GM19468 (cell line): ENCODE results near the gene LPP.
A peak's percentile ranks its signal among the peaks of the same experiment; 100 is the strongest.

ENCODE experiments used
- ATAC-seq: cut with Tn5 transposase; IDR thresholded peaks from one replicate; pipeline ENCODE4 v1.9.1; 2021; ENCODE audit warnings: mild to moderate bottlenecking, moderate library complexity, moderate number of reproducible peaks; ENCODE audit not compliant: unreplicated experiment; ENCODE audit errors: extremely low read depth

The LPP gene

DNA sequence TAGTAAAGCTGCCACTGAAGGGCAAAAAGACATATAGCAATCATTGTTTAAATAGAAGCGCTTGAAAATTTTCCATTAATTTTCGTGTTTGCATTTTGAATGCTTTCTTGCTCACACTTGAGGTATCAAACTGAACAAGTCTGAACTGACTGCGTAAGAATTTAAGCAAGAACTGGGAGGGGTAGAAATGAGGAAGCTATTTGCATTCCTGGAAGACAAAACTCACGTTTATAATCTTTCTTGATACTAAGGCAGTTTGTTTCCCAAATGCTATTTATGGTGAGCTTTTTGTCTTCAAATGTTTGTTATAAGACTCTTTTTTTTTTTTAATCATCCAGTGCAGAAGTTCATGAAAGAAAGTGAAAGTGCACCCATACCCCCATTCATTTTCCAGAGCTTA is 518.0 kb downstream of the LPP start:
- ATAC-seq: no peak

DNA sequence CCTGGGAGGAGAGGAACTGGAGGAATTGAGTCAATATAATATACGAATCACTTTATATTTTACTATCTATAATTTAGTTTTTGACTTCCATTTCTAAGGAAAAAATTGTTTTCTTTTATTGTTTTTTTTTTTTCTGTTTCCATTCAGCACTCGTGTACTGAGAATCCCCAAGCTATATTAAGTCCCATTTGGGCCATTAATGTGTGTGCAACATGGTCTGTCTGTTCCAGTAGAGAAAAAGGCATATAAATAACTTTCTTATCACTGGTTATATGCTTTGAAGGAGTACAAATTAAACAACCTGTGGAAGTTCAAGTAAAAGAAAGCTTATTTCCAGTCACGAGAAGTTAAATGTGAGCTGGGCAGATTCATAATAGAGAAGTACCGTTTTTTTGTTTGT is 518.9 kb downstream of the LPP start:
- no peak for ATAC-seq

DNA sequence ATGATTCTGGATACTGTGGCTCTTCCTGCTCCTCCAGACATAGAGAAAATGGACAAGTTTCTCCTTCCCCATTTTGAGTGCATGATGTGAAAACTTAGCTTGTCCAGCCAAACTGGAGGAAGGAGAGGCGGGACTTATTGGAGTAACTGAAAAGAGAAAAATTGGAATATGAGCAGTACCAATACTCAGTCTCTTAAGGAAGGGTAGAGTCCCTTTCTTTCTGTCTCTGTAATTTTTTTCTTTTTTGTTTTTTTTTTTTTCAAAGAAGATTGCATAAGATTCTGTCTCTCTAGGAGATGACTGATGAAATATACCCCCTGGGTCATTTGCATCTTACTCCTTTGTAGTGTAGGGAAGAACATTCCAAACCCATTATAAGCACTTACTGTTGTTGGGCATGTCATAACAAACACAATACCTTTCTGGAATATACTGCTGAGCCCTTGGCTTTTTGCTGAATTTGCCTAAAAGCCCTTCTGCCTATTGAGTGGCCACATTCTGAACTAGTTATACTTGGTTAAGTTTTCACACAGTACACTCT is 519.8 kb downstream of the LPP start:
- no peak for ATAC-seq

DNA sequence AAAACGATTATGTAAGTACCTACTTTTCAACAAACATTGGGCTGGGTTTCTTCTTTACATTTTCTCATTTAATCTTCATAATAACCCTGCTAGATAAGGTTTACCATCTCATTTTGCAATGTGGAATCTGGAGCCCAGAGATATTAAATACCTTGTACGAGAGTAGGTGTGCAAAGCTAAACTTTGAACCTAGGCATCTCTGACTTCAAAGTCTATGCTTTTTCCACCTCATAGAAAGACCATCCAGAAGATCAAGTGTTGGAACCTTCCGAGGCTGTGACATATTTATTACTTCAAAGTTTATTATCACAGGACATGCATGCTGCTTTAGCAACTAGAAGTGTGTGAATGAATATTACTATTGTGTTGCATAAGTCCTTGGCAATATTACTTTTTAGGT is 520.6 kb downstream of the LPP start:
- ATAC-seq: no peak

DNA sequence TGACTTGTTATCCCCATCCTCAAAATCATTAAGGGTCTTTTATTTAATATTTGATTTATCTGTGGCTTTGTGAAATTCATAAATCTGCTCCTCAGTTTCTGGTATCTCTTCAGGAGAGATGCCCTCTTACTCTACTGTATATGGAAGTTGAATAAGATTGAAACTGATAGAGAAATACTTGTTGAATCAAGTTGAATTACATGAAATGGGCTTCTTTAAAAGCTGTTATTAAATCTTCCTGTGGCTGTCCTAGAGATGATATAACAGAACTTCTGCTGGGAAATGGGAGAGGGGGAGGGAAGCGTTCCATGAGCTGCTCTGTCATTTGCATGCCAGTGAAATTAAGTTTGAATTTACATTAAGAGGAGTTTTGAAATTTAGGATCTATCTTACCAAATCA is 523.4 kb downstream of the LPP start:
- ATAC-seq: no peak

DNA sequence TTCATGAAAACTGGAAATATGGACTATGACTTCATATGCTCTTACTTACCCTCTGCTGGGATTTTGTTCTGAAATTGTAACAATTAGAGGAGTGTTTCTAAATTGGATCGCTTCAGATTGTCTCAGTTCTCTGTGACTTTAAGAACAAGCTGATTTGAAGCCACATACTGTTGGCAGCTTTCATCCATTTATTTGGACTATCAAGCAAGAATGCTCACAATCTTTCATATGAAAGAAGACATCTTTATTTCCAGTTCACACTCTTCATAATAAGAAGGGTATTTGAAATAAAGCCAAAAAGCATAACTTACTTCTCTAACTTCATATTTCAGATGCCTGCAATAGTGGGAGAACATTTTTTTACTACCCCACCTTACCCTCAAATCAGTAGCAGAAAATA is 526.2 kb downstream of the LPP start:
- ATAC-seq: no peak

DNA sequence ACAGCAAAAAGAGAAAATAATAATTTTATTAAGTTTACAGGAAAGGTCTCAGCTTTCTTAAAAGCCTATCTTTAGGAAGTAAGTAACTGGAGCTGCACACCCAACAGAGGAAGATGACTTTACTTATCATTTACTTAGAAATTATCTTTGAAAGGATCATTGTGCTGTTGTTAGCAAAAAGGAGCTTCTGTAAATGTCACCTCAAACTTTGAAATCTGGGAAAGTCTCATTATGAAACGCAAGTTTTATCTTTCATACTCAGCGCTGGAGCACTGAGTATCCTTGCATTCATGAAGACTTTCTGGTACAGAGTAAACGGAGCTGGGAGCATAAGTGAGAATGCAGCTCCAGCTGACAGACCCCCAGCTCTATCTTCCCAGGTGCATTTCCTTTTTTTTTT is 526.6 kb downstream of the LPP start:
- ATAC-seq: no peak

DNA sequence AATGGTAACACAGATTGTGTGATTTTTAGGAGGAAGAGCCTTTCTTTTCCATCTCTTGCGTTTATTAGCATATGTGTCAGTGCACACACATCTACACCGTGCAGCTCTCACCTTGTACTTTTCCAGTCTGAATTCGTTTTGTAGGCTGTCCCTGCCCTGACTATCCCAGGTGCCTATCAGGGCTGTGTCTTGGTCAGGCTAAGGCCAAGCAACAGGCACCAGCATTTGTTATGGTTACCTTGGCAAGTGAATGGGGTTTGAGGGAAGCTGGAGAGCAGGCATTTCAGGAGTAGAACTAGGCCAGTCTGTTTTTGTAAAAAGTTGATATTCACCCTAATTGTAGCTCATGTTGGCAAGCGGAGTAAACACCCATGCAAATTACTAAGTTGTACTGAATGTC is 528.4 kb downstream of the LPP start:
- ATAC-seq: no peak

DNA sequence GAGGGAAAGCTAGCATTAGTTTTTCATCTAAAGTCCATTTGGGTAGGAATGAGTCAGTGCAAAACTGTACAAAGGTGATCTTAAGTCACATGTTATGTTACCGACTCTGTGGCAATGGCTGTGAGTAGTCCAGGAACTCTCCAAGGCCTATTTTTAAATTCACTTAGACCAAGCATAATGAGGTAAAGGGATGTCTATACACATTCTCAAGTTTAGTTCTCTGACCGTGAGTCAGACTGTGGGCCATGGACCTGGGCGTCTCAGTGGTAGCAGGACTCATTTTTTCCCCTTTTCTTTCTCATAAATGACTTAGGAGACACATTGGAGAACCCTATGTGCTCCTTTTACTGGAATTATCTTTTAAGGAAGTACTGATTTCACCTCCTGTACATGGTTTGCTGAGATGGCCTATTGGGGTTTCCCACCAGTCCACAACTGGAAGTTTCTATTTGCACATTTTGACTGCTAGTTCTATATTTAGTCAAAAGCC is 529.1 kb downstream of the LPP start:
- no peak for ATAC-seq

DNA sequence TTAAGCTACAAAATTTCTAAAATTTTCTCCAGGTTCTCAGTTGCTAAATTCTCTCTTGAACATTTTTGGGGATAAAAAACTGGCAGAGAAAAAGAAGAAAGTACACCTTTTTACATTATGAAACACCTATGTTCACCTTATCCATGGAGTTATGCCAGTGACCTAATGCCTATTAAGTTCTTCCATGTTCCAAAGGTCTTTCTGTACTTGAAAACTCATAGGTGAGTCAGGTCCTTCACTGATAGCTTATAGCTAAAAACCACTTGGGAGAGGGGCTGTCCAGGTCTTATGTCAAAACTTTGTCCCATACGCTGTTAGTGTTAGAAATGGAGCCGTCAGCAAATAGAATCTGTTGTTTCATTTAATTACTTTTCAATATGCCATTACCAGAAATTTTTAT is 530.3 kb downstream of the LPP start:
- ATAC-seq: no peak

DNA sequence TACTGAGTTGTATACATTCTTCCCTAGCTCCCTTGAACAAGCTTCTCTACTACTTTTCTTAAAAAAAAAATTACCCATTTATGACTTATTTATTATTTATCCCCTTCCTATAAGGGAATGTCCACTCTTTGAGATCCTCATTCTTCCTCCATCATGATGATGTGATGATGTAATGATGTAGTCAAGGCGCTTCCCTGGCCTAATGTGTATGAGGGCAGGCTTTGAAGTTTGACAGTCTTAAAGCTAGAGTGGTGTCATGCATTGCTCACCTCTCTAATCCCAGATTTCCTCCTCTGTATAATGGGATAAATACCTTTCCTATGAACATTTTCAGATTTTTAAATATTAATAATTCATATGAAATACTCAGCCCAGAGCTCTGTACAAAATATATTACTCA is 531.8 kb downstream of the LPP start:
- no peak for ATAC-seq

DNA sequence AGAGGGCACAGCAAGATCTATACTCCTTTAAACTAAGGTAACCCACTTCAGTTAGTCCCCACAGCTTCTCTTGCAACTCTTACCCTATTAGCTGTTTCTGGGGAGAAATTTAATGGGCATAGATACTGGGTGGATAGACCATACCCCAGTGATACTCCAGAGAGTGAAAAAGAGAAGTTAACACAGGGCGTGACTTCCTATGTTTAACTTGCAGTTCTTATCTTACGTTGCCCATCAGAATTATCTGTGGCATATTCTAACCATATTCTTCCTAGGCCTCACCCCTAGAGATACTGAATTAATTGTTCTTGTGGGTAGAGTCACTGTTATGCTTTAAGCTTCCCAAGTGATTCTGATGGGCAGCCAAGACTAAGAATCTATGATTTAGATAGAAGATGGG is 532.4 kb downstream of the LPP start:
- ATAC-seq: no peak

DNA sequence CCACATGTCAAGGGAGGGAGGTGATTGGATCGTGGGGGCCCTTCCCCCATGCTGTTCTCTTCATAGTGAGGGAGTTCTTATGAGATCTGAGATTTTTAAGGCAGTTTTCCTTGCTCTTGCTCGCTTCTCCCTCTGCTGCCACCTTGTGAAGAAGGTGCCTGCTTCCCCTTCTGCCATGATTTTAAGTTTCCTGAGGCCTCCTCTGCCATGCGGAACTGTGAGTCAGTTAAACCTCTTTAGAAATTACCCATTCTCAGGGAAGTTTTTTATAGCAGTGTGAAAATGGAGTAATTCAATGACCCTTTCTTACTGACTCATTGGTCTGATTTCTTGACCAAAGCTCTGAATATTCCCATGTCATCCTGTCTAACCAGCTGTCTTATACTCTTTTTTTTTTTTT is 533.4 kb downstream of the LPP start:
- ATAC-seq: no peak

DNA sequence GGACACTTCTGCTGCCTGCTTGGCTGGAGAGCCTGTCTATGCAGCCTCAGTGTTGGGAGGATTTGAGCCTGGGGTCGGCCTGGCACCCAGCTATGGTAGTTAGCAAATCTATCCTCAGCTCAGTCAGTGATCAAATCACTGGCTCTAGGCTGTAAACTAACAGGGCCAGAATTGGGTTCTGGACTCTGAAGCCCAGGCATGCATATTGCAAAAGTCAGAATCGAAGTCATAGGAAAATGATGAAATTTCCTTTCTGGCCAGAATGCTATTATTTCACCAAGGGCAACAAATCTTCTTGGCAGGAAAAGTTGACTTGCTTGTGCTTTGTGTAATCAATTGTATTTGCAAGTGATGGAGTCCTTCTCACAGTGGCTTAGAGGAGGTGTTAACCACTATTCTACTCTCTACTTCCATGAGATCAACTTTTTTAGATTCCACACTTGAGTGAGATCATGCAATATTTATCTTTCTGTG is 535.2 kb downstream of the LPP start:
- no peak for ATAC-seq

DNA sequence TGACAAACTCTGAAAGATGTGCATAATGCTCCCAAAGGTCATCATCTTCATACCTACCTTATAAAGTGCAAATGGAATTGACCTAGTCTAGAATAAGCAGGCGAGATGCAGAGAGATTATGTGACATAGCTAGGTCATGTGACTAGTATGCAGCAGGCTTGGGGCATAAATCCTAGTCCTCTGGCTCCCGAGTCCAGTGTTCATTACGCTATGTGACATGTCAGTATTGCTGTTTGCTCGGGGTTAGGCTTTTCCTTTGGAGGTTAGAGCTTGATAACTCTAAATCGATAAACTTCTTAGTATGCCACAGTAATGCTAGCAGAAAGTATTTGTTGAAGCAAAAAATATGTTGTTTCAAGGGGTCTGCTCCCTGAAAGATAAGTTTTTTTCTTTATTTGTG is 536.1 kb downstream of the LPP start:
- no peak for ATAC-seq

DNA sequence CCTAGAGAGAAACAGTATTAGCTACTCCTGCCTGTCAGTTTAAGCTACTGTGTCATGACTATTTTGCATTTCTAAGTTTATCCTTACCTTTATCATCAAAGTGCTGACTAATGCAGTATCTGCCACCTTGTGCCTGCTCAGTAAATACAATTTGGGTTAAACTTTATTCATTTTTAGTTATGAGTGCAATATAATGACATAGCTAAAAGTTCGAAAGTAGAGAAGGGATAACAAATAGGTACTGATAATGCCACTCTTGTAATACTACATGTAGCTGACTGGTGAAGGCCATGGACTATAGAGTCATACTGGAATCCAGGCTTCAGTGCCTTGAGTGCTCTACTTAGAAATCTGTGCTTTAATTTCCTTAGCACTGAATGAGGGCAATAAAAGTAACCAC is 537.0 kb downstream of the LPP start:
- ATAC-seq: no peak

DNA sequence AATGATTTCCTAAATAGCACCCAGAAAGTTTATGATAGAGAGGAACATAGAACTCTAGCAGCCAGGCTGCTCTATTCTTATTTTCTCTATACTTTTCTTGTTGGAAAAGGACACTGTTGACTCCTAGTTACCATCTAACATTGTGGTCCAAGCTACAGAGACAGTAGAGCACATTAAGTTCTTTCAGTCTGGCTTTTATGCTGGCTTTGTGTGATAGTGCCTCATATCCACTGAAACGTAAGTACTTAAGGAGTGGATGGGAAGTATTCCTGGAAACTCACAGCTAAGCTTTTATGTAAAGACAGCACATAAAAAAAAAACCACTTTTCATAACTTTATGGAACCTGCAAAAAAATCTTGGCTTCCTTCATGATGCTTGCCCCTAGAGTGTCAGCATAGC is 537.7 kb downstream of the LPP start:
- no peak for ATAC-seq

DNA sequence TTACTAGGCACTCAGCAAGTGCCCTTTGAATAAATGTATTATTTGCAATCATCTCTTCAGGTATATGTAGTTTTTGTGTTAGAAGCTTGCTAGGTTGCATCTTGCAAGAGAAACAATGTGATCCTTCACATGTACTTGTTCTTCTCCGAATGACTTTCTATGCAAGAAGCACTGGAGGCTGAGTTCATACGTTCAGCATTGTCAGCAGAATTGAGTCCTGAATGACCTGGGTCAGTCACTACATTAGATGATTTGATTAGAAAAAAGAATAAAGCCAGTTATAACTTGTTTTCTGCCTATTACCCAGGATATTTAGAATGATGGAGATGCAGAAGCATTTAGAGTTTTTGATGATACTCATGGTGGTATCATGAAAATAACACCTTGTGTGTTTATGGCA is 538.7 kb downstream of the LPP start:
- ATAC-seq: no peak

DNA sequence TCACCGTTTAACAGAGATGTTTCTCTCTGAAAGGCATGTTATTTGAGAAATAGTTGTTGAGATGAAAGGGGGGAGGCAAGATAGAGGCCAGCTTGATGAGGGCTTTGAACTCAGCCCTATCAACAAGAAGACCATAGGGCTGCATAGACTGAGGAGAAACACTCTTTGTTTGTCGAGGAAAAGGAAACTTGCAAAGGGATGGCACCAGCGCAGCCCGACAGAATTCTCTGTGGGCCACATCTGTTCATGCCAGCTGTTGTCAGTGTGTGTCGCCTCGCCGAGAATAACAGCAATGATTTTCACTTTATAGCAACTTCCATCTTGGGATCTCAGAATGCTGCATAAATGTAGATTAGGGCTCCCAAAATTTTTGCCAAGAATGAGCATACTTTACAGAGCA is 539.5 kb downstream of the LPP start:
- no peak for ATAC-seq

DNA sequence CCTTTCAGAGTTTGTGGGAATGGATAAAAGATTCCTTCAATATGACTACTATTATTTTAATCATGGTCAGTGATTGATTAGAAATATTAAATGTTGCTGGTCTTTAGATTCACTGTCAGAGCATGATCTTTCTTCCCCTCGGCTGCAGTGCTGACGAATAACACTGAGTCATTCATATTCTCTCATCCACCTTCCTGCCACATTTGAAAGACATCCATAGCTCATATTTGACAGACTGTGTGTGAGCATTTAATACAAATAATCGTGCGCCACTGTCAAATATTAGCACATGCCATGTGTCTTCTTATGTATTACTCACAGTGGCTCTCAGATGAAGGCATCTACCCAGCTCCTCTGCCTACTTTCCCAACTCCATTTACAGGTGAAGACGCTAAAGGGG is 541.3 kb downstream of the LPP start:
- no peak for ATAC-seq

DNA sequence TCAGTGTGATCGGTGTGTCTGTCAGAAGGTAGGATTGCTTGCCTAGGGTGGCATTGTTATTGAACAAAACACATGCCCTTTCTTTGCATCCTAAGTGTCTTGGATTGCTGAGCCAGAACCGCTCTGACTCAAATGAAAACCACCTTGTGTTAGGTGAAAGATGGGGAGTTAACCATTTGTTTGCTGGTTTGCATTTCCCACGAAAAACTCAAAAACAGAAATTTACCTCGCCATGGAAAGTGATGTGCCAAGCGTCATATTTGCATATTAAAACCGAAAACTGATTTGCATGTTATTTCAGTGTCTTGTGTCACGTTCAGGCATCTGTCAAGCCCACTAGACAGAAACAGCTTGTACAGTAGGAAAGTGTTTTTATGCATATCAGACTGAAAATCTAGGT is 543.2 kb downstream of the LPP start:
- peak; percentile 82 for ATAC-seq

DNA sequence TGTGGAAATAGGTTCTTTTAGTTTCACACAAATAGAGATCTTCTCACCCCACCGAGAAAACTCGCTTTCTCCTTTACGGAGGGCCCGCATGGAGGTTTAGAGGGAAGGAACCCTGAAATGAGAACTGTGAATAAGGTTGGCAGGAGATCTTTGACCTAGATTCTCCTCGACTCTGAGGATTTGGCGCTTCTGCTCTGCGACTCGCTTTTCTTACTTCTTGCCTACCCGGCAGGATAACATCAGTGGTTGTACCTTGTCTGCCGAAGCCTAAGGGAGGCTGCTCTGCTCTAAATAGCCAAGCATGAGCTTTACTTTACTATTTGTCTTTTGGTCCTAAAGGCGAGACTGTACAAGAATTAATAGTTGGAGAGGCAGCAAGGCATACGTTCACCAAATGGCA is 544.5 kb downstream of the LPP start:
- no peak for ATAC-seq

DNA sequence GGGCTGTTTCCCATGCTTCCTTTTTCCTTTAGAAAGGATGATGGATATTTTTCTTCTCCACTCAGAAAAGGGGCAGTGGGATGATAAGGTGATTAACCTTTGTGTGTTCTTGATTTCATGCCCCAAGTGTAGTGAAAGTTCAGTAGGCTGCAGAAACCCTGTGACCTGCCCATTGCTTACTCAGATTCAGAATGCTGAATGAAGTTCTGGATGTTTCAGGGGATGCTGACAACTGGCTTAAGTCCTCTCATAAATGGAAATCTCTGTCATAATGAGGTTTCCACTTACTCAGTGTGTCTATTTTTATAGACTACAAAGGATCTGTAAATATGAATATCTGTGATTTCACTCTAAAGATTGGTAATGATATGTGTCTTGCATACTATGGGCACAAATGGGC is 546.5 kb downstream of the LPP start:
- ATAC-seq: no peak
